HG02798 (cell line): ENCODE results near the gene DFFB.

Source experiments
- ATAC-seq: cut with Tn5 transposase; IDR thresholded peaks from one replicate; pipeline ENCODE4 v1.9.1; 2021; ENCODE audit warnings: mild to moderate bottlenecking; ENCODE audit not compliant: unreplicated experiment, poor library complexity

The DFFB gene

DNA sequence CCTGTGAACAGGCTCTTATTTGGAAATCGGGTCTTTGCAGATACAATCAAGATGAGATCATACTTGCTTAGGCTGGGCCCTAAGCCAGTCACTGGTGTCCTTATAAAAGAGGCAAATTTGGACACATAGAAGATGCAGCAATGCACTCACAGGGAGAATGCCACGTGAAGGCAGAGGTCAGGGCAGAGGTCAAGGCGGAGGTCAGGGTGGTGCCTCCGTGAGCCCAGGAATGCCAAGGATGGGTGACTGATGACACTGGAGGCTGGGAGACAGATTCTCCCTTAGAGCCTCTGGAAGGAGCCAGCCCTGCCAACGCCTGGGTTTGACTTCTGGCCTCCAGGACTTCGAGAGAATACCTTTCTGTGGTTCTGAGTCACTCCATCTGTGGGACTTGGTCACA lies 65.6 kb downstream of the DFFB start:
- no peak for ATAC-seq

DNA sequence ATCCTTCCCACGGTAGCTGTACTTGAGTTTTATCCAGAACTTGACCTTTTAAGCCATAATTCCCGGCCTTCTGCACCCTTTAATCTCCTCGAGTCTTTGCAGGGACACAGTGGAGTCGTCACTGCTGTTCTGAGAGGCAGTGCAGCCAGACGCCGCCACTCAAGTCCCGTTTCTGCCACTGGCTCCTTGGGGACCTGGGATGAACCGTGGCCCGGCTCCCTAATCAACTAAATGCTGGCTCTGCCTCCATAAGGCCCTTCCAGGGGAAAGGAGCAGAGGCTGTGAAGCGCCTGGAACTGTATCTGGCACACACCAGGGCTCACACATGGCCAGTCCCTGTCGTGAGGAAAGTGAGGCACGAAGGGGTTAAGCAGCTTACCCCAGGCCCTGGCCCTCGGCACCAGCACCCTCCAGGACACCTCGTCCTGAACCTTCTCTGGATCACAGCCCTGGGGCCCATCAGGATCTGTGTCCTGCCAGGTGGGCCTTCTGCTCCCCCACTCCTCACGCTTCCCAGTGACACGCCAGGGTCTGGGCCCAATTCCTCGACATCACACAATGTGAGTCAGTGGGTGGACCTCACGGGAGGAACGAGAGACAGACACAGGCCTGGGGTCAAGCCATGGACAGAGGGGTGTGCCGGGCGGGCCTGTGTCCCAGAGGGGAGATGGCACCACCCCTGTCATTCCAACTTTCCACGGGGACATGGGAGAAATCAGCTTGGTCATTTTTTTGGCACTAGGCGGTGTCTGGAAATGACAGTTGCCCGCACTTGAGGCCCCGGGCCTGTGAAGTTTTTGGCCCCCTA lies 66.3 kb downstream of the DFFB start:
- ATAC-seq = no peak

DNA sequence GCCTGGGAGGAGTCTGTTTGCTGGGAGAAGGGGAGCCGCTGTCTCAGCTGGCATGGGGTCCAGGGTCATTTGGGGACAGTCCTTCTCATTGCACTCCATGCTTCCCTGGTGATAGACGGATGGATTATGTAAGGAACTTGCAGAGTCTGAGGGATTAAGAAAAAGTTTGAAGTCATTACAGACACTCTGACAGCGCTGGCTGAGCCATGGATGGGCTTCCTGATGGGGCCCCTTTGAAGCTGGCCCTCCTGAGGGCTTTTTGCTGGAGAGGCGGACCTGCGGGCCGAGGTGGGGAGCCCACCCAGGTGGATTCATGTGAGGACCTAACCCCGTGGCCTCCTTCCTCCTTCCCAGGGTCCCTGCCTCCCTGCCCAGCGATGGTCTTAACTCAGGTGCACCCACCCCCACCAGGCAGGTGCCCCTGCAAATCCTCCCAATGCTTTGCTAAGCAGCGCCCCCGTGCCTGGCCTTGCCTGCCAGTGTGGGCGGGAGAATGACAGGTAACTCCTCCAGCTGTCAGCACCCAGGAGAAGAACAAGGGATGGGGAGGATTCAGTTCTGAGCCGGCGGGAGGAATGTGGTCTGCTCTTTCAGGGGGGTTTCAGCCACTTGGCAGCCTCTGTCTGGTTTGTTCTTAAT lies 67.0 kb downstream of the DFFB start:
- no peak for ATAC-seq

DNA sequence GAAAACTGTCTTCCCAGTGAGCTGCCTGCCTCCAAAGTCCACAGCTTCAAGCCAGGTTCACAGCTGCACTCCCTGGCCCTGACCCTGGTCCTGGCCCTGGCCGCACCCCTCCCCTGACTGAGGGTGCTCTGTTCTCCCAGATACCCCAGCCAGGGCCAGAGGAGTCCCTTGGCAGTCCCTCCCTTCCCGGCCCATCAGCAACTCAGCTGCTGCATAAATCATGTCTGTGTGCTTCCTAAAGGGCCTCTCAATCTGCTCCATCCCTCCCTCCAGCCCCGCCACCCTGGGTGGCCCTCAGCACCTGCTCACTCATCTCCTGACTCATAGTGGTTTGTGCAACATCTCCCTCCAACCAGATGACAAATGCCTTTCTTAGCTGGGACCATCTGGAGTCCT lies 67.5 kb downstream of the DFFB start:
- ATAC-seq = no peak

DNA sequence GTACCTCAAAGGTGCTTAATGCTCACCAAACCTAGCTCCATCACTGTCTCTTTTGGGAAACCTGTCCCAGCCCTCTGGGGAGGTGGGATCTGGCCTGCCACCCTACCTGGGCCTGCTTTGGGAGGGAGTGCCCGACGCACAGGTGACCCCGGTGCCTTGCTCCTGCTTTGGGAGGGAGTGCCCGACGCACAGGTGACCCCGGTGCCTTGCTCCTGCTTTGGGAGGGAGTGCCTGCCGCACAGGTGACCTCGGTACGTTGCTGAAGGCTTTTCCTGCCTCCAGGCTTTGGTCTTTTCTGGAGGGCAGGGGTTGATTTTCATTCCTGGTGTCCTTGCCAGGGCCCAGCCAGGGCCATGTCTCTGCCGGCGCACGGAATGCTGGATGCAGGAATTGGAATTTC lies 68.0 kb downstream of the DFFB start:
- no peak for ATAC-seq

DNA sequence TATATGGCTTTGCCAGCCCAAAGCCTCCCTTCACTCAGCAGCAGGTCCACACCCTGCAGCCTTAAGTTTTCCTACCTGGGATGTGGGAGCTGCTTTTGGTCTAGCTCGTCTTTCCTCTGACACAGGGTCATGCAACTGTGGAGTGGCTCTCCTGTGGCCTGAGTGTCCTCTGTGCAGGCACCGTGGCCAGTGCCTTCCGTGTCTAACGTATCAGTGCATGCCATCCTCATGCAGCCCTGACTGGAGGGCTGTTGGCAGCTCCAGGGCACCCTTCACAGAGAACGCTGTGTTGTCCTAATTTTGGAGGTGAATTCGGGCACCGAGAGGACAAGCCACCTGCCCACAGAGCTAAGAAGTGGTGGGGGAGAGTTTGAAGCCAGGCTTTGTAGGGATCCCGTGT lies 68.5 kb downstream of the DFFB start:
- no peak for ATAC-seq

DNA sequence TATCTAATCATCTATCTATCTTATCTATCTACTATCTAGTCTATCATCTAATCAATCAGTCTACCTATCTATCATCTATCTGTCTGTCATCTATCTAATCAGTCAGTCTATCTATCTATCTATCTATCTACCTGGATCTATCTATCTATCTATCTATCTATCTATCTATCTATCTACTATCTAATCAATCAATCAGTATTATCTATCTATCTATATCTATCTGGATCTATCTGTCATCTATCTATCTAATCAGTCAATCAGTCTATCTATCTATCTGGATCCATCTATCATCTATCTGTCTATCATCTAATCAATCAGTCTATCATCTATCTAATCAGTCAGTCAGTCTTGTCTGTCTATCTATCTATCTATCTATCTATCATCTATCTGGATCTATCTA lies 69.7 kb downstream of the DFFB start:
- ATAC-seq = no peak

DNA sequence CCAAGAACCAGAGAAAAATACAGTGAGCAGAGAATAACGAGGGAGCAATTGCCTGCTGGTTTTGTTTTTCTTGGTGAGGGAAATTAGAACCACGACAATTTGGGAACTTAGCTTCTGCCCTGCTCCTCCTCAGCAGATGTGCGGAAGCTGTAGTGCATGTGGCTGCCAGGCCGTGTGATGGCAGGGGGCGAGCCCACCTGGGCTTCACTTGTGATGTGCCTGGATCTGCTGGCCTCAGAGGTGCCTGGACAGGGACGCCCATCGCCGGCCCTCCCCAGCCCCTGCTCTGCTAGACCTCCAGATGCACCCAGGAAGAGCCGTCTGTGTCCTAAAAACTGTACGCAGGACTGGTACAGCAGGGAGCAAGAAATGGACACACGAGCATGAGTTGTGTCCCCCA lies 71.3 kb downstream of the DFFB start:
- ATAC-seq = no peak

DNA sequence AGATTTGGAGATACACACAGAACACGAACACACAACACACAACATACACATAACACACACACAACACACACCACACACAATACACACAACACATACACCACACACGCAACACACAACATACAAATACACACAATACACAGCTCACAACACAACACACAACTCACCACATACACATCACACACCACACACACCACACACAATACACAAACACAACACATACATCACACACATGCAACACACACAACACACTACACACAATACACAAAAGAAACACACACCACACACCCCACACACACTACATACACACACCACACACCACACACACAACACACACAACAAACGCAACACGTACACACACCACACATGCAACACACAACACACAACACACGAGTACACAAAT lies 71.8 kb downstream of the DFFB start:
- no peak for ATAC-seq

DNA sequence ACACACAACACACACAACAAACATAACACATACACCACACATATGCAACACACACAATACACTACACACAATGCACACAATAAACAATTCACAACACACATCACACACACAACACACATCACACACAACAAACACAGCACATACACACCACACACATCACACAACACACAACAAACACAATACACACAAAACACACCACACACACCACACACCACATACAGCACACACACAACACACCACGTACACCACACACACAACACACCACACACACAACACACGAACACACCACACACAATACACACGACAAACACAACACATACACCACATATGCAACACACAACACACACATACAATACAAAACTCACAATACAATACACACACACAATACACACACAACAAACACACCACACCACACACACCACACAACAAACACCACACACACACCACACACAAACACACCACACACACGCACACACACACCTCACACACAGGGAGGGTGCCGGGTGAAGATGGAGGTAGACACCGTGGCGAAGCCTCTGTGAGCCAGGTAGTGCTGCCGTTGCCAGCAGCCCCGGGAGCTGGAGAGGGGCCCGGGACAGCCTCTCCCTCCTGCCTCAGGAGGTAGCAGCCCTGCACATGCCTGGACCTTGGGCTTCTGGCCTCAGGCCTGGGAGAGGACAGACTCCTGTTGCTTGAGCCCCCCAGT lies 73.2 kb downstream of the DFFB start:
- ATAC-seq = no peak

DNA sequence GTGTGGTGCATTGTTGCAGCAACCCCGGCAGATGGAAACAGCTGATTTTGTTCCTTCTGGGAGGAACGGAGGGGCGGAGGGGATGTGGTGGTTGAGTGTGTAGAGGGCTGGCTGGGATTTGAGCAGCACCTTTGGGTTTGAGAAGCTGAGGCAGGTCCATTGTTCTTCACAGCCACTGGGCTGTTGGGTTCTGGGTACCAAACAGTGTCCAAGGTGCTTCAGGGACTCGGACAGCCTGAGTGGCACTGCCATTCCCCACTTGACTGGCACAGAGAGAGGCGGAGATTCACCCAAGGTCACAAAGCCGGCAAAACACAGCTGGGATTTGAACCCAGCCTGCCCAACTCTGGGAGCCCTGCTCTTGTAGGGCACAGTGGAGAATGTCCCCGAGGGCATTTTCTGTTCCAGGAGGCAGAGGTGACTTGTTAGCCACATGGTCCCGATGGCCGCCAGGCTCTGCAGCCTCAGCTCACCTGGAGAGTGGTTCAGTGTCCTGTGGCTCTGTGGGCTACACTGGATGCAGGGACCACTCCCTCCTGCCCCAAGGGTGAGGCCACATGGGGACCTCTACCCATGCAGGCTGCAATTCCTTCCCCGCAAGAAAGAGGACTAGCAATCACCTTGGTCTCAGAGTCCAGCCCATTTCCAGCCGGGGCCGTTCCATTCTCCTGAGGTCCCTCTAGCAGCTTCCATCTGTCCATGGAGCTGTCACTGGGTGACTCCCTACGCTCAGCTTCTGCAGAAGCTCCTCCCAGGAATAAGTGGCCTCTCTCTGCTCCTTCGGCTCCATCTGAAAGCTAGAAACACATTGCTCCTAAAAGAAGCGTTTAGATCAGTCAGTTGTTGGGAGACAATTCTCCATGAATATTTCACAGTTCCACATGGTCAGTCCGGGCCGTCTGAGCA lies 74.0 kb downstream of the DFFB start:
- ATAC-seq = no peak

DNA sequence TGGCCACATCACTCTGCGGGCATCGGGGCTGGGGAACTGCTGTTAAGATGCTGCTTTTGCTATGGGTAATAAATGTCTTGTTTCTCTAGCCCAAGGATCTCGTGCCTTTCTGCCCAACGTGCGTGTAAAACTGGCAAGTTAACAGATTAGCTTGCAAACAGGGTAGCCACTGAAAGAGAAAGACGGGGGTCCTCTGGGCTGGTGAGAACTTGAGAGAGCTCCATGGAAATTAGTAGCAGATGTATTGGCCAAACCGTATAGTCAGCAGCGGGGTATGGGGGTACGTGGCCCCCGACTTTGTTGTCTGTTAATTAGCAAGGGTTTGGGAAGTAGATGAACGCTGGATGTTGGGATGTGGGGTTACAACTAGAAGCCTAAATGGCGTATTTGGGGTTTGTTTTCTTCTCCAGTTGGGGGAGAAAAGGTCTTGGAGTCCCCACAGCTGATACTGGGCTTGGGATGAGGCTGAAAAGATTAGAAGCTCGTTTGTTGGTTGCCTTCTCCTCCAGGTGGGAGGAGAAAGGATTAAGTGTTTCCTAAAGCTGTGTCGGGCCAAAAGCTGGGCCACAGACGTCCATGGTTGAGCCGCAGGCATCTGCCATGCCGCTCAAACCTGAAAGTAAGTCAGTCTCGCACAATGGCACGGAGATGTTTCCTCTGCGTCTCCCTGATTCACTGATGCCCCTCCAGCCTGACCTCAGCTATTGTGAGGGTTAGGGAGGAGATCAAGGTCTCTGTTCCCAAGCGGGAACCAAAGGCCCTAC lies 75.1 kb downstream of the DFFB start:
- ATAC-seq = no peak
